Kidney capillary endothelial cell (primary cell): Measurements from ENCODE around the gene E2F3.
A peak's percentile ranks its signal among the peaks of the same experiment; 100 is the strongest.
"Not testable (repeated sequence)": the region's sequence is repeated elsewhere in the genome, so short reads cannot be mapped to it uniquely, and the experiment has no call there.

Source experiments
- DNase-seq: peaks from one replicate; pipeline ENCODE4 v3.0.0-alpha.2; 2018; ENCODE audit warnings: low spot score

Gene E2F3

DNA sequence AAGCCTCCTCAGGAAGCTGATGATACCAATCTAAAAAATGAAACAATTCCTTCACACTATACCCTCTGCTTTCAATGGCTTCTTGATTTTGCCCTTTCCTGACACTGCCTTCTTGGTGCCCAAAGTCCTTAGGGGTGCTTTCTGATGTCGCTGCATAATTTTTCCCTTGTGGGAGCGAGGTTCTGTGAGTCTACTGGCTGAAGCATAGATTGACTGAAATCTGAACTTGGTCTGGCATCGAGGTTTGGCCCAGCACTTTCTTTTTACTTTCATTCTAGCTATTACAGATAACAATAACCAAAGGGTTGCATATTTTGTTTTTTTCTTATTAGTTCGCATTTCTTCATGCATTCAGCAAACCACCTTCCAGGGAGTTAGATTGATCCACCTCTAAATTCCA lies 65.8 kb downstream of the E2F3 start:
- no peak for DNase-seq

DNA sequence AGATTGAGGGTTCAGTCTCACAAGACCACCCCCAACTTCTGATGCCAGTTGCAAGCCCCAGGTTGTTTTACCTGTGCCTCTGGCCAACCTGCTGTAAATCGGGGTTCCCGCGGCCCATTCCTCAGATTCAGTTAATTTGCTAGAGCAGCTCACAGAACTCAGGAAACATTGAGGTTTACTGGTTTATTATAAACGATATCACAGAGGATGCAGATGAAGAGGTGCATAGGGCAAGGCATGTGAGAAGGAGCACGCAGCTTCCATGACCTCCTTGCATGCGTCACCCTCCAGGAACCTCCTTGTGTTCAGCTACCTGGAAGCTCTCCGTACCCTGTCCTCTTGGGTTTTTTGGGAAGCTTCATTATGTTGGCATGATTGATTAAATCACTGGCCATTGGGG lies 66.5 kb downstream of the E2F3 start:
- DNase-seq, result no peak

DNA sequence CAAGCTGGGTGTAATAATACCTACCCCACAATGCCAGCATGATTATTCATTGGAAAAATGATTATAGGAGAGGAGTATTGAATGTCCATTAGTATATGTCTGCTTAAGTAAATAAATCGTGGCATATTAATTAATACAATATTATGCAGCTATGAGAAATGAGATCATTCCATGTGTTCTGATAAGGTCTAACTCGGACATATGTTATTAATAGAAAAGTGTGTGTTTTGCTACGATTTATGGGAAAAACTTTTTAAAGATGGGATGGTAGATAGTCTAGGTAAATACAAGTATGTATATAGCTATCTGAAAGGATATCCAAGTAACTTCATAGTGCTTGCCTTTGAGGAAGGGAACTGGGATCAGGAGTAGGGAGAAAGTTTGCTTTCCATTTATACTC lies 71.1 kb downstream of the E2F3 start:
- DNase-seq, result no peak

DNA sequence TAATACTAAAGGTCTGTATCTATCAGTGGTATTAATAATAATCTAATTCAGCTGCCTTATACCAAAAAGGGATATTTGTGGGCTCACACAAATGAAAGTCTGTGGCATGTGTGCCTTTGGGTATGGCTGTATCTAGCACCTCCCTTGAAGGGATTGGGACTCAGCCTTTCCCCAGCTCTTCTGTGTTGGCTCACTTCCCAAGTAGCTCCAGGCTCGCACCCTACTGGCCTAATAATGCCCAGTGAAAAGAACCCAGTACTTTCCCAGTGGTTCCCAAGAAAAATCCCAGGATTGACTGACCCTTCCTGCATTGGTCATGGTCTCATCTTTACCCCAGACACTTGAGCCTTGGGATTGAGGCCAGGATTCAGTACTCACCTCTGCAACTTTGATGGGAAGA lies 71.8 kb downstream of the E2F3 start:
- no peak for DNase-seq

DNA sequence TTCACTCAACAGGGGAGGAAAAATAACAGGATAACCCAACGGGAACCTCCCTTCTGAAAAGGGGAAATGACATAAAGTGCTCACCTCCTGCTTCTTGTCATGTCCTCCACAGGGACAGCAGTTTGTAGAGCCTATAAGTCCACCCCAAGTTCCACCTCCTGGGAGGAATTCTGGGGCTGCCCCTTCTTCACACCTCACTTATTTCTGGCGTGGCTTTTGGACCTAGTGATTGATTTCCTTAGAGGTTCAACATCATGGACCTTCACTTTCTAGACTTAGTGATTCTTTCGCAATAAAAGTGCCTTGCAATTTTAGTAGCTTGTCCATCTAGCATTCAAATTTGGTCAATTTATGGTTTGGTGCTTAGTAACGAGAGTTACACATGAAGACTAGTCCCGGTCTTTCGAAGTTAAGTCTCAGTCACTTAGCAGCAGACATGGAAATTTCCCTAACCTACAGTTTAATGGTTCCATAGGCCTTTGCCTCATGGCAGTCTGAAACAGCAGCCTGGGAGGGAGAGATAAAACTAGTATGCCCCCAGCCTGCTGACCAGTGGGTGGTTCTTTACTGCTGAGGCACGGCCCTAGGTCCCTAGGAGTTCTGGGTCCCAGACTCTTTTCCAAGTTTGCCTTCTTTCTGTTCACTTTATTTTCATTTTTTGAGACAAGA lies 73.3 kb downstream of the E2F3 start:
- no peak for DNase-seq

DNA sequence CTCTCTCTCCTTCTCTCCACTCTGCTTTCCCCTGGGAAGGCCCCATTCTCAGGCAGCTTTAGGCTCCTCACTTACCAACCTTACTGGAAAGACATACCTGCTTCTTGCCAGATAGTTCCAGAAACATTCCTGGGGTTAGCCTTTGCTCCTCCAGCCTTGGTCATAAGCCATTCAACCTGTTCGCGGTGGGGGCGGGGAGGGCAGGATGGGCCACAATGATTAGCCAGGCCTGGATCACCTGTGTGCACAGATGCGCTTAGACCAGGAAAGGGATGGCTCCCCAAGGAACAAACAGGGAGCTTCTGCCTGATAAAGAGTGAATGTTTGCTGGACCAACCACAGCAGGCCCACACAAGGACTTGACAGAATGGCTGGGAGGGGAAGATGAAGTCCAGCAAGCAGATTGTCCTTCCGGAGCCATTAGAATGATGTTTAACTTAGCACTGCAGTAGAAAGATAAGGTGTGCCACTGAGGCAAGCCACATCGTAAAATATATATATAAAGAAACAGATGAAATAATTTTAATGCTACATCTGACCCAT lies 74.9 kb downstream of the E2F3 start:
- DNase-seq, result no peak

DNA sequence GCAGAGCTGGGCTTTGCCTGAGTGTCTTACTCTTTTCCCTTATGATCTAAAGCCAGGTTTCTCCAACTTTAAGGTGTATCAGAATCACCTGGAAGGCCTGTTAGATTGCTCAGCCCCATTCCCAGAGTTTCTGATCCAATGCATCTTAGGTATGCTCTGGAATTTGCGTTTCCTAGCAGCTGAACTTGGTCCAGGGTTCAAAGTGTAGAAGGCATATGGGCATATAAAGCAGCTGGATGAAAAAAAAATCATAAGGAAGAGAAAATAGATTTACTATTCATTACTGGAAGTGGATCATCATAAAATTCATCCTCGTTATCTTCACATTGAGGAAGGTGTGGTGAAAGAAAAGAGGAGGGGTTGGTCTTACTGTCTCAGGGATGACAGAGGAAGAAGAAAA lies 75.8 kb downstream of the E2F3 start:
- no peak for DNase-seq

DNA sequence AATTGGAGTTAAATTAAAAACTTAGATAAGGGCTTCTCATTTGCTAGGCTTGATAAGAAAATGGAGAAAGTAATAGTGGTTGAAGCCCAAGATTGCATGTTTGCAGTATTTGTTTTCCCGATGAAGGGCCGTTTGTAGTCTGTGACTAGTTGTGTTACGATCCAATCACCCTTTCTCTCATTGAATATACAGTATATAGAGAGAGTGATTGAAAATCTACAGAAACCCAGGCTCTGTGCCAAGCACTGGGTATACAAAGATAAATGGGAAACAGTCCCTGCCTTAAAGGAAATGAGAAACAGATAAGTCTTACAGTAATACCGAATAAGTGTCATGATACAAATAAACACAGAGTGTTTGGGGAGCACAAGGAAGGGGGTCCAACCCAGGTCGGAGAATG lies 77.4 kb downstream of the E2F3 start:
- no peak for DNase-seq

DNA sequence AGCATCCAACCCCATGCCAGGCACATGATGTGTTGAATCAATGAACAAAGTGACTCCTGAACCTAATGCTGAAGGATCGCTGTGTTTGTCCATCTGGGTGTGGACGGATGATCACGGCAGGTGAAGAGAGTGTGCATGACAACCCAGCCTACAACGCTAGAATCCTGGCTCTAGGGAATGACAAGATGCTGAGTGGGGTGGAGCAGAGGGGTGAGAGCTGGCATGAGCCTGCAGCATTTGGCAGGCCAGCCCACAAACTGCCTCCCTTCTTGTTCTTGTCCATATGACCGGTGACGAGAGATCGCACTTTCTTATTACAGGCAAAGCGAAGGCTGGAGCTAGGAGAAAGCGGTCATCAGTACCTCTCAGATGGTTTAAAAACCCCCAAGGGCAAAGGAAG lies 77.8 kb downstream of the E2F3 start:
- DNase-seq, result no peak

DNA sequence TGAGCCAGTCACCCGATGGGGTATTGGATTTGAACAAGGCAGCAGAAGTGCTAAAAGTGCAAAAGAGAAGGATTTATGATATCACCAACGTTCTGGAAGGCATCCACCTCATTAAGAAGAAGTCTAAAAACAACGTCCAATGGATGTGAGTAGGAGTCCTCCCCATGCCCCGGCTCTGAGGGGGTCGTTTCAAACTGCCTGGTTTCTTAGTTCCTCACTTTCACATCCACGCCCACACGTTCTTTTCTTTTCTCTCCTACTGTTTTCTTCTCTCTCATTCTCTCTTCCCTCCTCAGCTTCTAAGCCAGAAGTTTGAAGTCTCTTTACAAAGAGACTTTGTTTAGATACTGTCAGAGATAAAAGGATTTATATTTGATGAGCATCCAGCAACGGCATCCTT lies 79.6 kb downstream of the E2F3 start:
- DNase-seq, result no peak

DNA sequence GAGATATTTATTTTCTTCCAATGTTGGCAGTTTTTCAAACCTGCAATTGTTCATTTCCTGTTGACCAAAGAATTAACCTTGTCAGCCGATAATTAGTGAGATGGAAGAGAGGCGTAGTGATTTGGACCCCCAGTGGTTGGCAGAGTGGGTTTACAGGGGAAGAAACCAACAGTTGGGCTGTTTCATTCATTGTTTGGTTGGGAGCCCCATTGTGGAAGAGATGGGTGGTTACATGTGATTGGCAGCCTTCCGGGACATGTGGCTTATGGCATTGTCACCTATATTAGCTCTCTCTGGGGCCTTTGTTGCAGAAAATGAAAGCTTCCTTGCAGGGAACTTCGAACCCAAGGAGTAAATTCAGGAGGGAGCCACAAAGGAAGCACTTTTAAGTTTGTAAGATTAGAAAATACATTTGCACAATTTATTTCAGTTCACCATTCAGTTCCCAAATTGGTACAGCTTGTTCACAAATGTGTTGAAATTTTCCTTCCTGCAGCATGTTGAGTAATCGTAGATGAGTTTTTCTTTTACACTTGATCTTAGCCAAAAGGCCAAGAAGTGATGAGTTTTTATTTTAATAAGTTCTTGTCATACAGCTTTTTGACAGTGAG lies 82.3 kb downstream of the E2F3 start:
- no peak for DNase-seq

DNA sequence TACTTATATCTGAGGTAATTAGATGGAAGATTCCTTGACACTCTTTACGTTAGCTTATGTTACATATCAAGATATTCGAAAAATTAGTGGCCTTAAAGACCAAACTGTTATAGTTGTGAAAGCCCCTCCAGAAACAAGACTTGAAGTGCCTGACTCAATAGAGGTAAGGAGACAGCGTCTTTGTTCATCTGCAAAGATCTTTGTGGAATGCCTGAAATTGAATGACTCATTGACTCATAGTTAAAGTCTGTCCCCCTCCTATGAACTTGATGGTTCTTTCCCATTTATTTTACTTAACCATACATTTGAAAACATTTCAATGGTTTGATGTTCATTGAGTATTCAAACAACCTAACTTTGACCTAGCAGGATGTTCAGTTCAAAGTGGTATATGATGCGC lies 85.0 kb downstream of the E2F3 start:
- DNase-seq, result no peak

DNA sequence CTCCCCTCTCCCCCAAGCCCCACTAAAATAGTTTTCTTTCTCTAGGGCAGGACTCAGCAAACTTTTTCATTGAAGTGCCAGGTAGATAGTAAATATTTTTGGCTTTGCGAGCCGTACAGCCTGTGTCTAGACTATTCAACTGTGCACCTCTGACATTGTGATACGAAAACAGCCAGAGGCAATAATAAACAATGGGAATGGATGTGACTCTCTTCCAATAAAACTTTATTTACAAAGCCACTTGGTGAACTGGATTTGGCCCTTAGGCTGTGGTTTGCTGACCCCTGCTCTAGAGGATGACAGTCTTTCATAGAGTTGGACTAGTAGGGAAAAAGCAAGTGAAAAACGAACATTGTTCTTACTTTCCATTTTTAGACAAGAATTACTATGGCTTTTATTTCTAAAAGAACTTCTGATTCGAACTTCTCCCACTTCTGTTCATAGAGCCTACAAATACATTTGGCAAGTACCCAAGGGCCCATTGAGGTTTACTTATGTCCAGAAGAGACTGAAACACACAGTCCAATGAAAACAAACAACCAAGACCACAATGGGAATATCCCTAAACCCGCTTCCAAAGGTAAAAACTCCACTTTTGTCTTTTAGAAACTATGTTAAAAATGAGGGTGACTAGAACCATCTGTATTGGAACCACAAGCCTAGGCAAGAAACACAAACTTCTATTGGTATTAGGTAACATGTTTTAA lies 86.1 kb downstream of the E2F3 start:
- no peak for DNase-seq

DNA sequence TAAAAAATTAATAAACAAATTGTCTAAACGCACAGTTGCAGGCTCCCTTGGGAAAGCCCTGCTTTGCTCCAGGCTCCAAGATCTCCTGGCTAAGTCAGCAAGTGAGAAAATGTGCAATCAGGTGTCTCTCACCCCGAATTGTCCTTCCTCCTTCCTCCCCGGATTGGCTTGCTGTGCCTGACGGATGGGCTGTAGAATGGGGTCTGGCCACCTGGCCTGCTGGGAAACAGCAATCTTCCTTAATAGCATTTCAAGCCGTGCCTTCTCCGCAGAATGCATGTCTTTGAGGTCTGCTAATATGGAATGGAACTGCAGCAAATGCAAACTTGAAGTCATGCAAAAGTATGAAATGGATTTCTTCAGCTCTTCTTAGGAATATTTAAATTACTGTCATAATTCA lies 88.9 kb downstream of the E2F3 start:
- DNase-seq, result no peak

DNA sequence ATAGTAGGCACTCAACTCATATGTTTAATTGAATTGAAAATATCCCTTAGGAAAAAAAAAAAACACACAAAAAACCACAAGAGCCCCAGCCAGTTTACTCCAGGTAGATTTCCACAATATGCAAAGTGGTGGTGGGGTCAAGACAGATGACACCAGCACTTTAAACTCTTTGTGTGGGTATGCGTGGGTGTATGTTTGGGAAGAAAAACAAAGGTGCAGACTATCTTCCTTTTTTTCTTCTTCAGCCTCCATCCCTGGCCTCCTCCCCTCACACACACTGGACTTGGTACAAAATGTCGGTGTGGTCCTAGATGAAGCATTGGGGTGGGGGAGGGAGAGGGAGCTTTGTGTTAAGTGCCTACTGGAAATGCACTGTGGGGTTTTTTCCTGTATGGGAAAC lies 90.4 kb downstream of the E2F3 start:
- no peak for DNase-seq

DNA sequence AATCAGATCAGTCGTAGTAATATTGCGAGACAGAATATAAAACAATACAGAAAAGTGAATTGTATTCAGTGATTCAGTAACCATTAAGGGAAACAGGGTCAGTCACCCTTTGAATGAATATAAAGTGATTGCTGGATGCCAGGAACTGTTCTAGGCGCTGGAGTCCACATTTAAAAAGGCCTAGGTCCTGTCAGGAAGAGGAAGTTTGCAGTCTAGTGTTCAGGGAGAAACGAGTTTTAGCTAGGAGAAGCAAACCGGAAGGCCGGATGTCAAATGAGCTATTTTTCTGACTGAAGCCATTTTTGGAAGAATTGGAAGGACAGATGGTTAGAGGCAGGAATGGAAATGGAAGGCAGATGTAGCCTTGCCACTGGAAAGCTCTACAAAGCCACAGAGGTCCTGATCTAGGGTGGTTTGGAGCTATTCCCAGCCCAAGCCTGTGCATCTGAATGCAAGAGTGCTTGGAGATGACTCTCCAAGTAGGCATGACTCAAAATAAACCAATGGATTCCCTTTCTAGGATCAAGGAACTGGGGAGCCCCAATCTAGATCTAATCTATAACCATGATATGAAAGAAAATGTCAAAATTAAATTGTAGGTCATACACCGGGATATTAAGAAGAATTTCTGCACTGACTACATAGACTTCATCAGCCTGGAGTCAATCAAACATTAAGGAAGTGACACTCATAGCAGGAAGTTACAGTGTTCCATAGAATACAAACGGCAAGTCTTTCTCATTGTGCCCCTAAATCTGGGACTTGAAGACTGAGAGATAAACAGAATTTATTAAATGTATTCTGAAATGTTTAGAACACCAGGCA lies 95.7 kb downstream of the E2F3 start:
- DNase-seq, result peak; percentile 60

DNA sequence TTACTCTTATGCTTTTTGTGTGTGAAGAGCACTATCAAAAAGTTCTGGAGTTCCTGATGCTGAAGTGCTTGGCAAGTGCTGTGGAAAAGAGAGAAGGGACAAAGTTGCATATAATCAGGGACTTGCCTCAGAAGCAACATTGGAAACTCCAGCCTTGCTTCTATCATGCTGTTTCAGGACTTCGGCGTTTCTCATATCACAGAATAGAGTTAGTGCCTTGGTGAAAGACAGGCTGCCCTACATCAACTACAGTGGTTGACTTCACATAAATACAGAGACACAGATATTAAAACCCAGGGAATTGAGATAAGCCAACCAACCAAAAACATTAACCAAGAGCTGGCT lies 96.3 kb downstream of the E2F3 start:
- no peak for DNase-seq

DNA sequence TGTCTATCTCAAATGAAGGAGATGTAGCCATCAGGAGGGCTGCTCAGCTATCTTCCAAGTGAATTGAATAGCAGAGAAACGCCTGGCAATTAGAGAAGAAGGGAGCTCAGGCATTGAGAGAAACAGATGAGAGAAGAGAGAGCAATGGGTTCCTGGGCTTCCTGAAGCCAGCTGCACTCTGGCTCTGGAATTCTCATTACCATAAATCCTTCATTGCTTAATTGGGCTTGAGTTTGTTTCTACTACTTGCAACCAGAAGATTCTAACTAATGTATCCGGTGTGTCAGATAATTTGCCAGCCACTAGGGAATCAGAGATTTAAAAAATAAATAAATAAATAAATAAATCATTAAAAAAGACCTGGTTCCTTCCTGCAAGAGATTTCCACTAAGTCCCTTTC lies 107.5 kb downstream of the E2F3 start:
- DNase-seq, result no peak

DNA sequence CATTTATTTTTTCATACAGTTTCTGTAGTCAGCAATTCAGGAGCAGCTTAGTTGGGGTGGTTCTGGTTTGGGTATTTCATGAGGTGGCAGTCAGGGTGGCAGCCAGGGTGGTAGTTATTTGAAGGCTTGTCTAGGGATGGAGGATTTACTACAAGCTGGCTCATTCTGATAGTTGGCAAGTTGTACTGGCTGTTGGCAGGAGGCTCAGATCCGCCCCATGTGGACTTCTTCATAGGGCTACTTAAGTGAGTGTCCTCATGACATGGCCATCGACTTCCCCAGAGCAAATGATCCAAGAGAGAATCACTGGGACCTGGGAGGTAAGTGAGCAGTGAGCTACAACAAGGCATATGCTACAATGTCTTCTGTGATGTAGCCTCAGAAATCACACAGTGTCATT lies 110.2 kb downstream of the E2F3 start:
- no peak for DNase-seq

DNA sequence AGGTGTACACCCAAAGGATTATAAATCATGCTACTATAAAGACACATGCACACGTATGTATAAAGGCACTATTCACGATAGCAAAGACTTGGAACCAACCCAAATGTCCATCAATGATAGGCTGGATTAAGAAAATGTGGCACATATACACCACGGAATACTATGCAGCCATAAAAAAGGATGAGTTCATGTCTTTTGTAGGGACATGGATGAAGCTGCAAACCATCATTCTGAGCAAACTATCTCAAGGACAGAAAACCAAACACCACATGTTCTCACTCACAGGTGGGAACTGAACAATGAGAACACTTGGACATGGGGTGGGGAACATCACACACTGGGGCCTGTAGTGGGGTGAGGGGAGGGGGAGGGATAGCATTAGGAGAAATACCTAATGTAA lies 123.5 kb downstream of the E2F3 start:
- DNase-seq, result not testable (repeated sequence)

DNA sequence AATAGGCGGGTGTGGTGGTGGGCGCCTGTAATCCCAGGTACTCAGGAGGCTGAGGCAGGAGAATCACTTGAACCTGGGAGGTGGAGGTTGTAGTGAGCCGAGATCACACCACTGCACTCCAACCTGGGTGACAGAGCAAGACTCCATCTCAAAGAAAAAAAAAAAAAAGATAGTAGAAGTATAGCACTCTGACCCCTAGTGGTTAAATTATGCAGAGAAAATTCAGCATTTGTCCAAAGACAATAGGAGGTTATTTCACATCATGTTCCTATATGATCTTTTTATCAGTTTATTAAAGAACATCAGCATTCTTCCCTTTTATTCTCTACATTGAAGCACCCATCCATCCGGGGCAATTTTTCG lies 127.4 kb downstream of the E2F3 start:
- DNase-seq, result peak; percentile 48

DNA sequence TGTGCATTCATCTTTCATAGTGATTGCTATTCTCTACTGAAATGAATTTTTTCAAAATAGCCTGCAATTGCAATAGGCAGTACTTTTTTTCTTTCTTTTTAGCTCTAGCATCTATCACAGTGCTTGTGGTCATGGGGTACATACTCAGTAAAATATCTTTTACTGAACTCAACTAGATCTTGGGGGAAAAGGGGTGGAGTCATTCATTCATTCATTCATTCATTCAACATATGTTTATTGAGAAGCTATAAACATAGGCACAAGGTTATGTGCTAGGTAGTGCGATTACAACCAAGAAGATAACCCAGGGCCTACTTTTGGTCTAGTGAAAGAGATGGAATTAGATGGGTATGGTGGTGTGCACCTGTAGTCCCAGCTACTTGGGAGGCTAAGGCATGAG lies 131.2 kb downstream of the E2F3 start:
- no peak for DNase-seq
